Adrenal gland (tissue), 12 donors: ENCODE data around the gene PHC2. TPM values are rescaled to one million over a fixed set of nuclear protein-coding genes. Genes with fewer than 3 reads are reported as not detected.
A peak's percentile ranks its signal among the peaks of the same experiment; 100 is the strongest.

ENCODE experiments used
- DNase-seq, 7 donors: peaks; one replicate each; pipeline ENCODE4 v3.0.0-alpha.2; 2019 to 2020
- H3K27ac ChIP-seq, 5 donors: fragments of 200-600 bp; sonication (generic) in 4 of 5; 1 replicate in 3 of 5; 2 replicates in 2 of 5; pipeline versions ENCODE4 v1.5.1 to v1.8.0; 2016 to 2020; ENCODE audit warnings: mild to moderate bottlenecking in 1 of 5
- H3K27me3 ChIP-seq: fragments of 200-600 bp; 2 replicates; pipeline ENCODE4 v1.8.0; 2021
- H3K36me3 ChIP-seq, 2 donors: fragments of 200-600 bp; replicated peaks in 1 of 2; 1 replicate in 1 of 2; 2 replicates in 1 of 2; pipeline versions ENCODE4 v1.5.1 to v1.8.0; 2018 to 2022
- H3K4me1 ChIP-seq, 2 donors: fragments of 200-600 bp; replicated peaks in 1 of 2; 1 replicate in 1 of 2; 2 replicates in 1 of 2; pipeline versions ENCODE4 v1.5.1 to v1.8.0; 2018 to 2021
- H3K4me3 ChIP-seq, 4 donors: fragments of 200-600 bp; sonication (generic) in 3 of 4; one replicate each; pipeline ENCODE4 v1.5.1; 2016 to 2018
- H3K9me3 ChIP-seq, 3 donors: fragments of 200-600 bp; sonication (generic) in 1 of 3; replicated peaks in 1 of 3; 1 replicate in 2 of 3; 2 replicates in 1 of 3; pipeline versions ENCODE4 v1.5.1 to v1.8.0; 2016 to 2021
- POLR2A ChIP-seq, 2 donors: fragments of 450-650 bp; IDR thresholded peaks; one replicate each; pipeline ENCODE4 v1.6.1; 2017; ENCODE audit warnings: antibody characterized with exemption in 2 of 2, mild to moderate bottlenecking in 2 of 2, moderate library complexity in 1 of 2
- WGBS, 4 donors: extraction: QIAGEN DNeasy Blood & Tissue Kit in 2 of 4; methylation state at CpG; one replicate each; pipeline versions ENCODE4 v1.1.5 to v1.1.7; 2013 to 2017; 5-methylcytosine and 5-hydroxymethylcytosine counted together
- intact Hi-C, 2 donors: fragments of 100-400 bp; cut with DNase I; formaldehyde crosslinking; loops; one replicate each; pipeline versions ENCODE4 v1.14.1 to v1.15.0; 2022 to 2023
- polyA plus RNA-seq, 3 donors: library from polyadenylated mRNA; stranded (reverse); fragments of 200-250 nt in 2 of 3; fragments of 350-450 nt in 1 of 3; fragmentation: Illumina TruSeq in 1 of 3; extraction: RNeasy Lipid Tissue Mini Kit (QIAGEN cat#74804) in 1 of 3; gene quantifications; one replicate each; pipeline ENCODE4 v1.2.3, GENCODE V29; 2013 to 2014
- total RNA-seq, 9 donors: library from RNA; depleted of rRNA in 4 of 9; stranded (reverse); fragments of >200 nt in 4 of 9; fragments of 120-200 nt in 1 of 9; fragmentation: NEBNext Ultra II Directional in 1 of 9; extraction: Animal tissue kit (Norgen Biotek cat#: 25700) in 1 of 9; gene quantifications; one replicate each; pipeline versions ENCODE4 v1.1.0 to v1.2.4, GENCODE V29; 2013 to 2023
- TF ChIP-seq, protein P1 (sequence below), 6 experiments: fragments of 450-650 bp in 4 of 6; fragments of 200-600 bp in 2 of 6; sonication (generic) in 1 of 6; IDR thresholded peaks; 1 replicate in 5 of 6; 2 replicates in 1 of 6; pipeline versions ENCODE4 v1.5.1 to v1.8.0; 2016 to 2021; ENCODE audit warnings: antibody characterized with exemption in 6 of 6, mild to moderate bottlenecking in 2 of 6, moderate library complexity in 1 of 6
- donor health status: healthy with polysubstance abuse.
- donor health status: Bipolar disorder and iron deficiency.
- donor health status: DM: yes; HTN: yes; CAD: no.
- donor health status: DM: no; HTN: no; CAD: no.
- donor health status: DM: no; HTN: no; CAD: no.
- donor health status: DM: yes; HTN: yes; CAD: no.

PHC2 gene
- total and polyA plus RNA-seq, 12 donors: 24.9 to 164 (median 112) TPM

- DNase-seq: no peak
- H3K4me1 ChIP-seq: peaks cover 22 to 73% of the 10 kb centered on the region in 2 donors
- WGBS, 4 donors: 62 to 77% (median 68%) methylated on average over 2 of the region's 2 CpGs
- no peaks in the 10 kb centered on the region for H3K27me3 ChIP-seq
- peak overlapping the region in 1 of 4 donors; percentile 86 for H3K4me3 ChIP-seq
- TF ChIP-seq, protein P1, sequence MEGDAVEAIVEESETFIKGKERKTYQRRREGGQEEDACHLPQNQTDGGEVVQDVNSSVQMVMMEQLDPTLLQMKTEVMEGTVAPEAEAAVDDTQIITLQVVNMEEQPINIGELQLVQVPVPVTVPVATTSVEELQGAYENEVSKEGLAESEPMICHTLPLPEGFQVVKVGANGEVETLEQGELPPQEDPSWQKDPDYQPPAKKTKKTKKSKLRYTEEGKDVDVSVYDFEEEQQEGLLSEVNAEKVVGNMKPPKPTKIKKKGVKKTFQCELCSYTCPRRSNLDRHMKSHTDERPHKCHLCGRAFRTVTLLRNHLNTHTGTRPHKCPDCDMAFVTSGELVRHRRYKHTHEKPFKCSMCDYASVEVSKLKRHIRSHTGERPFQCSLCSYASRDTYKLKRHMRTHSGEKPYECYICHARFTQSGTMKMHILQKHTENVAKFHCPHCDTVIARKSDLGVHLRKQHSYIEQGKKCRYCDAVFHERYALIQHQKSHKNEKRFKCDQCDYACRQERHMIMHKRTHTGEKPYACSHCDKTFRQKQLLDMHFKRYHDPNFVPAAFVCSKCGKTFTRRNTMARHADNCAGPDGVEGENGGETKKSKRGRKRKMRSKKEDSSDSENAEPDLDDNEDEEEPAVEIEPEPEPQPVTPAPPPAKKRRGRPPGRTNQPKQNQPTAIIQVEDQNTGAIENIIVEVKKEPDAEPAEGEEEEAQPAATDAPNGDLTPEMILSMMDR (IDR thresholded peaks at IDR 0.05): no peak
- no peak for TF ChIP-seq POLR2A (IDR thresholded peaks at IDR 0.05)
- peak overlapping the region in 1 of 5 donors; percentile 6 for H3K27ac ChIP-seq
- intact Hi-C loops: no loop called here
- no peaks in the 10 kb centered on the region for H3K9me3 ChIP-seq
- H3K36me3 ChIP-seq: no peaks in the 10 kb centered on the region
Measured at GRCh38 chr1:33428661-33429060, 2.2 kb downstream of the PHC2 start.

DNA sequence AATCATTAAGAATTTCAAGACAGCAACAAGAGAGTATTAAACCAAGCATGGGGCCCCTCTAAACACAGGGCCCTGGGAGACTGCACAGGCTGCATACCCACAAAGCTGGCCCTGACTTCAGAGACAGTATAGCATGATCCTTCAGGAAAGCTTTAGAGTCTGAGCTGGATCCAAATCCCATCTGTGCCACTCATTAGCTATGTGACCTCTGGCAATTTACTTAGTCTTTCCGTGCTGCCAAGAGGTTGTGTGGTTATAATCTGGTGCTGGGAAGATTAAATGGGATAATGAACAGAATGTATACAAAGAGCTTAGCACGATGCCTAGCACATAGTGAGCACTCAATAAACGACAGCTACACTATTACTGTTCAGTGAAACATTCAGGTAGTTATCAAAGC lies 4.0 kb downstream of the PHC2 start:
- H3K4me1 ChIP-seq: peaks cover 12 to 66% of the 10 kb centered on the region in 2 donors
- no peaks in the 10 kb centered on the region for H3K9me3 ChIP-seq
- WGBS, 4 donors: 39 to 66% (median 50%) methylated on average over 3 of the region's 3 CpGs
- H3K27ac ChIP-seq: peak overlapping the region in 3 of 5 donors; percentile 31 to 56 (median 35)
- no peak for DNase-seq
- H3K27me3 ChIP-seq: no peaks in the 10 kb centered on the region
- TF ChIP-seq, protein P1 (IDR thresholded peaks at IDR 0.05): no peak
- TF ChIP-seq POLR2A (IDR thresholded peaks at IDR 0.05): no peak
- intact Hi-C loops: no loop called here
- H3K36me3 ChIP-seq: no peaks in the 10 kb centered on the region
- peak overlapping the region in 1 of 4 donors; percentile 7 for H3K4me3 ChIP-seq

GRCh38 chr1:33425900-33426299 lies 5.0 kb downstream of the PHC2 start:
- H3K36me3 ChIP-seq: no peaks in the 10 kb centered on the region
- peak overlapping the region in 2 of 5 donors; percentile 11 to 56 for H3K27ac ChIP-seq
- H3K4me3 ChIP-seq: no peak overlapping the region
- H3K4me1 ChIP-seq: peaks cover 20 to 69% of the 10 kb centered on the region in 2 donors
- intact Hi-C loops: no loop called here
- DNase-seq: no peak
- TF ChIP-seq, protein P1 (IDR thresholded peaks at IDR 0.05): no peak
- no peak for TF ChIP-seq POLR2A (IDR thresholded peaks at IDR 0.05)
- H3K27me3 ChIP-seq: no peaks in the 10 kb centered on the region
- 87 to 99% (median 97%) methylated on average over 2 of the region's 2 CpGs for WGBS, 4 donors
- no peaks in the 10 kb centered on the region for H3K9me3 ChIP-seq

DNA sequence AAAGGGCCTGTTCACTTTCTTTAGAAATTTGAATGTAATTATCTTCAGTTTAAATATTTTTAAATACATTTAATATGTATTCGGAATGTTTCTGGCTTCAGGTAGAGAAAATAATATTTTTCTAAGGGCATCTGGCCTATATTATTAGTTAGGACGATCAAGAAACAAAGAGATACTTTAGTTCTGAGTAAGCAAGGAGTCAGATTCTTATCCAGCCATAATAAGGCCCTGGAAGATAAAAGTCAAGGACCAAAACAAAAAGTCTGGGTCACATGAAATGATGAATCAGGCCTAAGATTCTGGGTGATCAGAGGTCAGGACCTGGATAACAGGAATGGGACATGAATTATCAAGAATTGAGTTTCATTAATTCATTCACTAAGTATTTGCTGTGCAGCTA lies 6.3 kb downstream of the PHC2 start:
- intact Hi-C loops: no loop called here
- H3K9me3 ChIP-seq: no peaks in the 10 kb centered on the region
- DNase-seq: no peak
- H3K27me3 ChIP-seq: no peaks in the 10 kb centered on the region
- WGBS, 4 donors: 36 to 49% (median 44%) methylated on average over 2 of the region's 2 CpGs
- H3K4me1 ChIP-seq: peaks cover 24 to 75% of the 10 kb centered on the region in 2 donors
- H3K36me3 ChIP-seq: no peaks in the 10 kb centered on the region
- H3K27ac ChIP-seq: peak overlapping the region in 3 of 5 donors; percentile 50 to 75 (median 55)
- H3K4me3 ChIP-seq: no peak overlapping the region
- TF ChIP-seq POLR2A (IDR thresholded peaks at IDR 0.05): no peak
- TF ChIP-seq, protein P1 (IDR thresholded peaks at IDR 0.05): no peak
